PC-9 (cell line): ENCODE results near the gene KCNC1. TPM values are rescaled to one million over a fixed set of nuclear protein-coding genes. Genes with fewer than 3 reads are reported as not detected.
A peak's percentile ranks its signal among the peaks of the same experiment; 100 is the strongest.

Experiments
- Bru-seq: library from RNA; stranded (reverse); fragments of 400-500 nt; gene quantifications from one replicate; lab custom pipeline; 2021; lab: Mats Ljungman, UMichigan
- BruChase-seq, 2 experiments: library from RNA; stranded (reverse); fragments of 400-500 nt; gene quantifications; one replicate each; lab custom pipeline; 2021; lab: Mats Ljungman, UMichigan
- BruUV-seq: library from RNA; stranded (reverse); fragments of 400-500 nt; replicated peaks from 2 replicates; lab custom pipeline; 2021; lab: Mats Ljungman, UMichigan
- CTCF ChIA-PET: fragments of 300-600 bp; sonication (Branson Sonifier 250); formaldehyde crosslinking; loops from one replicate; lab custom pipeline; 2022; ENCODE audit warnings: antibody characterized with exemption; lab: Charles Lee
- POLR2A ChIA-PET: fragments of 300-600 bp; sonication (Branson Sonifier 250); formaldehyde crosslinking; loops from one replicate; lab custom pipeline; 2022; ENCODE audit warnings: antibody characterized with exemption; ENCODE audit not compliant: unreplicated experiment; lab: Charles Lee
- DNase-seq, 2 experiments: peaks; one replicate each; pipeline versions ENCODE4 v3.0.0 to v3.0.0-alpha.2; 2015 to 2022; ENCODE audit warnings: mixed read lengths in 1 of 2
- H2AFZ ChIP-seq: fragments of 200-600 bp; sonication (generic); 2 replicates; pipeline ENCODE4 v1.8.1; 2017; ENCODE audit warnings: antibody characterized with exemption
- H3F3A ChIP-seq: fragments of 200-600 bp; sonication (generic); 2 replicates; pipeline ENCODE4 v1.8.1; 2017; ENCODE audit warnings: antibody characterized with exemption, mild to moderate bottlenecking, low read depth; ENCODE audit not compliant: insufficient read depth
- H3K27ac ChIP-seq: fragments of 200-600 bp; sonication (generic); 2 replicates; pipeline ENCODE4 v1.6.1; 2016; ENCODE audit warnings: mixed run types
- H3K27me3 ChIP-seq: fragments of 200-600 bp; sonication (generic); 2 replicates; pipeline ENCODE4 v1.6.1; 2016; ENCODE audit warnings: low read depth, mixed run types; ENCODE audit not compliant: insufficient read depth
- H3K36me3 ChIP-seq: fragments of 200-600 bp; sonication (generic); 2 replicates; pipeline ENCODE4 v1.6.1; 2016; ENCODE audit warnings: low read depth, mixed run types
- H3K4me1 ChIP-seq: fragments of 200-600 bp; sonication (generic); replicated peaks from 2 replicates; pipeline ENCODE4 v1.6.1; 2016; ENCODE audit warnings: mixed run types; ENCODE audit not compliant: insufficient read depth
- H3K4me2 ChIP-seq: fragments of 200-600 bp; sonication (generic); 2 replicates; pipeline ENCODE4 v1.6.1; 2017; ENCODE audit warnings: mixed run types
- H3K4me3 ChIP-seq: fragments of 200-600 bp; sonication (generic); 2 replicates; pipeline ENCODE4 v1.6.1; 2016; ENCODE audit warnings: mixed run types
- H3K79me2 ChIP-seq: fragments of 200-600 bp; sonication (generic); 2 replicates; pipeline ENCODE4 v1.6.1; 2017; ENCODE audit warnings: low read depth, mixed run types
- H3K9me2 ChIP-seq: fragments of 200-600 bp; sonication (generic); 2 replicates; pipeline ENCODE4 v1.8.1; 2017; ENCODE audit warnings: mild to moderate bottlenecking; ENCODE audit not compliant: insufficient read depth
- H3K9me3 ChIP-seq: fragments of 200-600 bp; sonication (generic); 2 replicates; pipeline ENCODE4 v1.8.1; 2016; ENCODE audit warnings: low read depth; ENCODE audit not compliant: insufficient read depth
- H4K20me1 ChIP-seq: fragments of 200-600 bp; sonication (generic); 2 replicates; pipeline ENCODE4 v1.8.1; 2017; ENCODE audit not compliant: insufficient read depth
- EZH2 ChIP-seq: fragments of 200-600 bp; sonication (generic); IDR thresholded peaks from 2 replicates; pipeline ENCODE4 v1.8.0; 2017; ENCODE audit warnings: antibody characterized with exemption, low read depth
- intact Hi-C: fragments of 100-400 bp; cut with micrococcal nuclease; formaldehyde crosslinking; loops from one replicate; pipeline ENCODE4 v1.10.0; 2022; ENCODE audit not compliant: unreplicated experiment
- long read RNA-seq: library from polyadenylated mRNA; stranded (forward); transcript quantifications from one replicate; pipeline ENCODE4 v2.0.0, GENCODE V29; 2022
- total RNA-seq: library from RNA; stranded (reverse); gene quantifications from 2 replicates; pipeline ENCODE4 v1.2.3, GENCODE V29; 2021
- TF ChIP-seq, protein P1 (sequence below): fragments of 200-600 bp; sonication (generic); conservative IDR thresholded peaks from 2 replicates; pipeline ENCODE4 v1.6.1; 2017; ENCODE audit warnings: mixed run types, antibody characterized with exemption, mild to moderate bottlenecking, moderate library complexity

Gene KCNC1
- not detected in 2 replicates for total RNA-seq
- Bru-seq, nascent RNA: not detected
- BruChase-seq, experiment 1, labeled RNA remaining after a 2-hour chase: not detected
- not detected for BruChase-seq, experiment 2, labeled RNA remaining after a 6-hour chase
- long read RNA-seq, partial matches to known transcripts: 0 of 4 reads
- long read RNA-seq, other reads (novel, unspliced or antisense): 4 of 4 reads

DNA sequence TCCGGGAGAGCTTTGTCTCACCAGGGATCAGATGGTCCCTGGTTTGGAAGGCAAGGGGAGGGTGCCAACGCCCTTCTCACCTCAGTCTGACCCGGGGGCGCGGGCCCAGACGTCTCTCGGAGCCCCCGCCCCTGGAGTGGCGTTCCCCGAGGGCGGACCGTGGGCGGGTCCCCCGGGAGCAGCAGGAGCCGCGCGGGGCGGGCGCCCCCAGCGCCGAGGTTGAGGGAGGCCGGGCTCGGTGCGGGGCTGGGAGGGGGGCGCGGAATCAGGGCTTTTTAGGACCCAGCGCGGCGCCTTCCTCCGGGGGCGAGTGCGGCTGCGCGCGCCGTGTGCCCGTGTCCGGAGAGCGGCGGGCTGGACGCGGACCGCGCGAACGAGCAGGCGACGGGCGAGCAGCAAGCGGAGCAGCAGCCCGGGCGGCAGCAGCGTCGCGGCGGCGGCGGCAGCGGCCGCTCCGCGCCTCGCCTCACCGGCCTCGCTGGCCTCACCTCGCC lies at the start of gene KCNC1:
Gene KCNC1 (plus strand): TSS at position 364 of the 494 bp plus-strand sequence. CDS start 1,222 bp downstream, outside the sequence.
- Histone ChIP-seq H3K79me2 (no peaks in the 10 kb centered on the region), H3K9me2 (no peaks in the 10 kb centered on the region), H4K20me1 (no peaks in the 10 kb centered on the region), H3F3A (no peaks in the 10 kb centered on the region), H3K27ac (no peak within 1 kb of the TSS), H2AFZ (no peak within 1 kb of the TSS), H3K36me3 (no peaks in the 10 kb centered on the region), H3K27me3 (no peaks in the 10 kb centered on the region; the same call in 1 of the 2 replicates), H3K4me3 (no peak within 1 kb of the TSS), H3K4me2 (no peak within 1 kb of the TSS), H3K9me3 (no peaks in the 10 kb centered on the region), H3K4me1 (no peaks in the 10 kb centered on the region)
- DNase-seq: no peak
- intact Hi-C loops: loop anchor here (5.0 kb wide), 1 partner anchor 113 kb away; no protein-coding TSS in a partner anchor
- POLR2A ChIA-PET: no interaction called here
- CTCF ChIA-PET: no interaction called here
- BruUV-seq: no TSS peak
- TF ChIP-seq, protein P1, sequence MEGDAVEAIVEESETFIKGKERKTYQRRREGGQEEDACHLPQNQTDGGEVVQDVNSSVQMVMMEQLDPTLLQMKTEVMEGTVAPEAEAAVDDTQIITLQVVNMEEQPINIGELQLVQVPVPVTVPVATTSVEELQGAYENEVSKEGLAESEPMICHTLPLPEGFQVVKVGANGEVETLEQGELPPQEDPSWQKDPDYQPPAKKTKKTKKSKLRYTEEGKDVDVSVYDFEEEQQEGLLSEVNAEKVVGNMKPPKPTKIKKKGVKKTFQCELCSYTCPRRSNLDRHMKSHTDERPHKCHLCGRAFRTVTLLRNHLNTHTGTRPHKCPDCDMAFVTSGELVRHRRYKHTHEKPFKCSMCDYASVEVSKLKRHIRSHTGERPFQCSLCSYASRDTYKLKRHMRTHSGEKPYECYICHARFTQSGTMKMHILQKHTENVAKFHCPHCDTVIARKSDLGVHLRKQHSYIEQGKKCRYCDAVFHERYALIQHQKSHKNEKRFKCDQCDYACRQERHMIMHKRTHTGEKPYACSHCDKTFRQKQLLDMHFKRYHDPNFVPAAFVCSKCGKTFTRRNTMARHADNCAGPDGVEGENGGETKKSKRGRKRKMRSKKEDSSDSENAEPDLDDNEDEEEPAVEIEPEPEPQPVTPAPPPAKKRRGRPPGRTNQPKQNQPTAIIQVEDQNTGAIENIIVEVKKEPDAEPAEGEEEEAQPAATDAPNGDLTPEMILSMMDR: no peak
- TF ChIP-seq EZH2: no peak

DNA sequence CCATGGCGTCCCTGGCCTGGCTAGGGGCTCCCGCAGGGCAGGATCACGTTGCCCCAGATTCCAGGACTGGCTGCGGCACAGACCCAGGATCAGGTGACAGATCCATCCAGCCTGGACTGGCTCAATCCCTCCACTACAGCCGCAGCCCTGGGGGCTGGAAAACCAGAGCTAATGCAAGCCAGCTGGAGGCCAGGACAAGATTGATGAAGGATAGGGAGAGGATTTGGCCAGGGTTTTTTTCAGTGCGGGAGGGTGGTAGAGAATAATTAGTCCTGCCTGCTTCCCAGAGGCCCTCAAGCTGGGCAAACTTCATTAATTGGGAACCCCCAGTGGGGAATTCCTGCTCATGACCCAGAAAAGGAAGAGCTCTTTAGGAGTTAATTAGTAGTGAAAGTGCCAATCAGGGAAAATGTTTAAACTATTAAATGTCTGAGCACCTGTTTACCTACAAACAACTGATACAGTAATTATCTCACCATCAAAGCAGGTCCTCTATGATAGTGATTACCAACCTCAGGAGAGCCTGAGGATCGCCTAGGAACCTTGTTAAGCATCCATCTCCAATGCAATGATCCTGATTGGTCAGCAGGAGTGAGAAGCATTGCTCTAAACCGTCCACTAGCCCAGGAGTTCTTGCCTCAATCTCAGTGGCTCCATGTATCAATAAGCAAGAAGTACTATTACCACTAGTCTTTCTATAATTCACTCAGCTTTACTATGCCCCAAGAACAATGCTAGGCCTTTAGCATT lies 48.2 kb upstream of the KCNC1 start:
- ChIA-PET POLR2A (no interaction called here), CTCF (no interaction called here)
- Histone ChIP-seq H4K20me1 (no peaks in the 10 kb centered on the region), H3K36me3 (no peaks in the 10 kb centered on the region), H3K4me2 (no peak overlapping the region), H3K79me2 (no peaks in the 10 kb centered on the region), H3F3A (no peaks in the 10 kb centered on the region; the same call in 1 of the 2 replicates), H3K9me3 (no peaks in the 10 kb centered on the region), H3K27me3 (peaks cover 33% of the 10 kb centered on the region), H2AFZ (no peak overlapping the region), H3K27ac (no peak overlapping the region), H3K9me2 (no peaks in the 10 kb centered on the region), H3K4me3 (no peak overlapping the region), H3K4me1 (no peaks in the 10 kb centered on the region)
- DNase-seq: peak in 1 of 2 experiments; percentile 17
- BruUV-seq: no TSS peak
- TF ChIP-seq, protein P1: no peak
- no peak for TF ChIP-seq EZH2
- intact Hi-C loops: no loop called here

DNA sequence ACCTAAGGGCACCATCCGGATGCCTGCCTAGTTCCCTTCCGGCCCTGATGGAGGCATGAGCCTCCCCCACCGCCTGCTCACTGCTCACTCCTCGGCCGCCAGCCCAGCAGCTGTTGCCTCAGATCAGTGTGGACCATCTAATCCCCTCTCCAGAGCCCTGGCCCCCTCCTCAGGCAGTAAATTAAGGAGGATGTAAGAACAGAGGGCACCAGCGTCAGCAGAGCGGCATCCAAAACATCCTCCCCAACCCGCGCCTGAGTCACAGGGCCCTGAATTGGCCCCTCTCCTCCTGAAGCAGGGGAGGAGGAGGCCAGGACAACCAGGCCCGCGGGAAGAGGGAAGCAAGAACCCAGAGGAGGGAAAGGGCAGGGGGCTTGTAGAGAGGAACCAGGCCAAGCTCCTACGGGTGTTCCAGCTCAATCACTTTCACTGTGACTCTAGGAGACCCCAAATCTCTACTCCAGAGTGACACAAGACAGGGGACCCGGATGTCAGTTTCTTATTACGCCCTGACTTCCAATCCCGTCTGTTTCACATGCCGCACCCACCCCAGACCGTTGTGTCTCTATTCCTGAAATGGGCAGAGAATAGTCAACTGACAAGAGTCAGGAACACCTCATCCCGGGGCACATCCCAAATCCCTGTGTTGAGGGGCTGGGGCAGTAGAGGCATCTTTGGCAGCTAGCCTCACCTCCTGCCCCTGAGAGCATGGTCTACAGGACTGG lies 46.5 kb upstream of the KCNC1 start:
- ChIA-PET POLR2A (no interaction called here), CTCF (no interaction called here)
- Histone ChIP-seq H3K79me2 (no peaks in the 10 kb centered on the region), H3K4me2 (no peak overlapping the region), H3K27me3 (peaks cover 49% of the 10 kb centered on the region), H3K4me3 (no peak overlapping the region), H3F3A (no peaks in the 10 kb centered on the region; the same call in 1 of the 2 replicates), H3K4me1 (no peaks in the 10 kb centered on the region), H3K9me2 (no peaks in the 10 kb centered on the region), H4K20me1 (no peaks in the 10 kb centered on the region), H2AFZ (no peak overlapping the region), H3K36me3 (no peaks in the 10 kb centered on the region), H3K27ac (no peak overlapping the region), H3K9me3 (no peaks in the 10 kb centered on the region)
- intact Hi-C loops: no loop called here
- DNase-seq: no peak
- no TSS peak for BruUV-seq
- TF ChIP-seq, protein P1: no peak
- TF ChIP-seq EZH2: no peak
